Esophagus muscularis mucosa (tissue), 4 donors: ENCODE results near the gene CTRB1.

Experiments
- CTCF ChIP-seq, 3 experiments: fragments of 200-600 bp in 2 of 3; fragments of 450-650 bp in 1 of 3; sonication (generic) in 2 of 3; IDR thresholded peaks; one replicate each; pipeline ENCODE4 v1.5.1; 2017 to 2019; ENCODE audit warnings: antibody characterized with exemption in 3 of 3, mild to moderate bottlenecking in 2 of 3, moderate library complexity in 1 of 3
- EP300 ChIP-seq: sonication (generic); formaldehyde crosslinking; IDR thresholded peaks from one replicate; pipeline ENCODE4 v1.6.1; 2017; ENCODE audit warnings: antibody characterized with exemption
- POLR2A ChIP-seq: fragments of 450-650 bp; IDR thresholded peaks from one replicate; pipeline ENCODE4 v1.6.1; 2017; ENCODE audit warnings: antibody characterized with exemption, moderate library complexity, mild to moderate bottlenecking, low read depth

- TF ChIP-seq CTCF (IDR thresholded peaks at IDR 0.05) (no peak), POLR2A (no peak), EP300 (no peak)
These were observed 23.2 kb downstream of the CTRB1 start for GRCh38 chr16:75241955-75242354.
